ENCODE results near the gene ETFA. TPM values are rescaled to one million over a fixed set of nuclear protein-coding genes. Genes with fewer than 3 reads are reported as not detected.

The ETFA gene
- total and polyA plus RNA-seq, 10 of the 15 experiments (the other 5 are each of a cell fraction or from before 2014, with no cell fraction given): 114 to 331 (median 152) TPM

- no peaks in the 10 kb centered on the region for H3K9me3 ChIP-seq (replicated peaks; ENCODE audit: control insufficient read depth, insufficient read depth, low read length)
- FAIRE-seq: no peak
- H3K36me3 ChIP-seq (ENCODE audit: control insufficient read depth in 2 of 2, insufficient read depth in 2 of 2, low read length in 1 of 2): no peaks in the 10 kb centered on the region; a peak in 1 of 4 replicates
- SMC1A ChIA-PET (ENCODE audit: uncharacterized antibody, unreplicated experiment): interaction anchor here (0.5 to 1.9 kb wide), 10 partner anchors 9 to 1795 kb away, joined by 3 to 6 read pairs (median 4); no protein-coding TSS in a partner anchor
- H3K4me2 ChIP-seq (ENCODE audit: control insufficient read depth, insufficient read depth): no peak overlapping the region
- no peak for DNase-seq (ENCODE audit: low read depth, low spot score)
- no TSS peak for BruUV-seq (replicated peaks)
- no peaks in the 10 kb centered on the region for H3K4me1 ChIP-seq (ENCODE audit: control insufficient read depth, insufficient read depth, low read length)
- RAD21 ChIA-PET (ENCODE audit: unreplicated experiment): interaction anchor here (1.0 kb wide), 1 partner anchor 260 kb away, joined by 4 read pairs; no protein-coding TSS in a partner anchor
- H3K79me2 ChIP-seq (ENCODE audit: control insufficient read depth, insufficient read depth, low read length): no peaks in the 10 kb centered on the region
- in situ Hi-C loops (cut with MboI): no loop called here
- H4K20me1 ChIP-seq (ENCODE audit: control insufficient read depth, insufficient read depth): no peaks in the 10 kb centered on the region
- no peak overlapping the region for H2AFZ ChIP-seq (ENCODE audit: control insufficient read depth, low read depth, low read length)
- intact Hi-C loops (cut with micrococcal nuclease; ENCODE audit: unreplicated experiment): loop anchor here (5.0 kb wide), 2 partner anchors 96 to 606 kb away; no protein-coding TSS in a partner anchor
- CTCF ChIA-PET: interaction anchor here (0.6 to 5.4 kb wide), 17 partner anchors 9 to 631 kb away, joined by 3 to 21 read pairs (median 4); no protein-coding TSS in a partner anchor
- H3K9ac ChIP-seq (ENCODE audit: control insufficient read depth, insufficient read depth, low read length): no peak overlapping the region
- 96% methylated on average over 2 of the region's 2 CpGs for WGBS (ENCODE audit: insufficient coverage, insufficient replicate concordance, low lambda C conversion rate, missing lambda C conversion rate)
- POLR2A ChIA-PET: interaction anchor here (0.7 kb wide), 1 partner anchor 40 kb away, joined by 3 read pairs; no protein-coding TSS in a partner anchor
- no peak for ATAC-seq
- no peak overlapping the region for H3K27ac ChIP-seq (ENCODE audit: control insufficient read depth, insufficient read depth)
- H3K27me3 ChIP-seq (replicated peaks in 1 of 2; ENCODE audit: control insufficient read depth in 2 of 2, insufficient read depth in 2 of 2, low read length in 1 of 2): no peaks in the 10 kb centered on the region
- H3K4me3 ChIP-seq: no peak overlapping the region
- no peak for TF ChIP-seq IRF4 (IDR thresholded peaks at IDR 0.05; ENCODE audit: low read depth, low read length)
- no peak for TF ChIP-seq MEF2A (IDR thresholded peaks at IDR 0.05; ENCODE audit: insufficient read depth, low read depth, low read length)
- no peak for TF ChIP-seq ZNF384 (IDR thresholded peaks at IDR 0.05; ENCODE audit: borderline replicate concordance, low read depth, low read length)
- no peak for TF ChIP-seq IRF3 (IDR thresholded peaks at IDR 0.05)
- no peak for TF ChIP-seq RAD51 (IDR thresholded peaks at IDR 0.05)
- no peak for TF ChIP-seq RB1 (IDR thresholded peaks at IDR 0.05; ENCODE audit: borderline replicate concordance)
- TF ChIP-seq IKZF2 (IDR thresholded peaks at IDR 0.05): no peak
- TF ChIP-seq ZNF217 (IDR thresholded peaks at IDR 0.05): no peak
- TF ChIP-seq CHD4 (IDR thresholded peaks at IDR 0.05): no peak
- no peak for TF ChIP-seq ETV6 (conservative IDR thresholded peaks at IDR 0.05 in 1 of 2, IDR thresholded peaks at IDR 0.05 in 1 of 2; ENCODE audit: borderline replicate concordance in 1 of 2, low read depth in 1 of 2)
- TF ChIP-seq SPI1 (IDR thresholded peaks at IDR 0.05; ENCODE audit: borderline replicate concordance, insufficient read depth, low read depth, low read length): no peak
- no peak for TF ChIP-seq NKRF (conservative IDR thresholded peaks at IDR 0.05)
- TF ChIP-seq ELK1 (IDR thresholded peaks at IDR 0.05; ENCODE audit: low read depth, low read length): no peak
- TF ChIP-seq HDGF (IDR thresholded peaks at IDR 0.05): no peak
Observed at GRCh38 chr15:76236350-76236749, 74.9 kb downstream of the ETFA start.

All from GM12878 (cell line).